Thyroid gland (tissue), 4 donors: ENCODE measurements around the gene SRPK3. TPM values are rescaled to one million over a fixed set of nuclear protein-coding genes. Genes with fewer than 3 reads are reported as not detected.

ENCODE experiments used
- DNase-seq, 2 donors: peaks; one replicate each; pipeline ENCODE4 v3.0.0-alpha.2; 2019
- H3K27ac ChIP-seq, 3 donors: fragments of 200-600 bp; sonication (generic); 1 replicate in 2 of 3; 2 replicates in 1 of 3; pipeline ENCODE4 v1.5.1; 2016 to 2019; ENCODE audit warnings: mild to moderate bottlenecking in 1 of 3, moderate library complexity in 1 of 3
- H3K27me3 ChIP-seq: fragments of 200-600 bp; sonication (generic); one replicate; pipeline ENCODE4 v1.5.1; 2019
- H3K36me3 ChIP-seq, 2 donors: fragments of 200-600 bp; sonication (generic); one replicate each; pipeline ENCODE4 v1.5.1; 2016 to 2019
- H3K4me1 ChIP-seq, 2 donors: fragments of 200-600 bp; sonication (generic); one replicate each; pipeline ENCODE4 v1.5.1; 2017 to 2019
- H3K4me3 ChIP-seq, 3 donors: fragments of 200-600 bp; sonication (generic); replicated peaks in 1 of 3; 1 replicate in 2 of 3; 2 replicates in 1 of 3; pipeline ENCODE4 v1.5.1; 2016; ENCODE audit warnings: mild to moderate bottlenecking in 1 of 3
- H3K9me3 ChIP-seq: fragments of 200-600 bp; sonication (generic); one replicate; pipeline ENCODE4 v1.5.1; 2017
- CTCF ChIP-seq, 6 experiments: fragments of 200-600 bp in 3 of 6; fragments of 450-650 bp in 3 of 6; sonication (generic) in 3 of 6; IDR thresholded peaks; one replicate each; pipeline ENCODE4 v1.5.1; 2016 to 2019; ENCODE audit warnings: antibody characterized with exemption in 6 of 6, mild to moderate bottlenecking in 2 of 6, inconsistent platforms in 1 of 6, moderate library complexity in 1 of 6
- POLR2A ChIP-seq, 2 donors: fragments of 450-650 bp; IDR thresholded peaks; one replicate each; pipeline ENCODE4 v1.6.1; 2017; ENCODE audit warnings: antibody characterized with exemption in 2 of 2, mild to moderate bottlenecking in 2 of 2, moderate library complexity in 1 of 2
- WGBS, 2 donors: methylation state at CpG; one replicate each; pipeline ENCODE4 v1.1.5; 2017; 5-methylcytosine and 5-hydroxymethylcytosine counted together
- intact Hi-C: fragments of 100-400 bp; cut with DNase I; formaldehyde crosslinking; loops from one replicate; pipeline ENCODE4 v1.15.1; 2023
- total RNA-seq, 4 donors: library from RNA; depleted of rRNA; stranded (reverse); fragments of >200 nt; gene quantifications; one replicate each; pipeline ENCODE4 v1.2.3, GENCODE V29; 2016

Gene SRPK3
- total RNA-seq, 4 donors from 2014 or later, result 0.22 TPM; not detected in 3

- 86 to 95% methylated on average over 4 to 7 of the region's 7 CpGs for WGBS, 2 donors
- H3K9me3 ChIP-seq, result no peaks in the 10 kb centered on the region
- H3K4me1 ChIP-seq, result peaks cover 0 to 4% of the 10 kb centered on the region in 2 donors
- no peak for DNase-seq
- no peak overlapping the region for H3K27ac ChIP-seq
- no peaks in the 10 kb centered on the region for H3K27me3 ChIP-seq
- intact Hi-C loops, result no loop called here
- TF ChIP-seq POLR2A (IDR thresholded peaks at IDR 0.05), result no peak
- no peak for TF ChIP-seq CTCF (IDR thresholded peaks at IDR 0.05)
- H3K4me3 ChIP-seq, result no peak overlapping the region
- peaks cover 3 to 4% of the 10 kb centered on the region in 2 donors for H3K36me3 ChIP-seq
These were observed 19.9 kb downstream of the SRPK3 start for GRCh38 chrX:153800746-153801145.

- TF ChIP-seq CTCF (IDR thresholded peaks at IDR 0.05) (no peak), POLR2A (IDR thresholded peaks at IDR 0.05) (no peak)
- WGBS, 2 donors, result no CpG with 5 or more reads among the region's 8 CpGs
These were observed 20.8 kb downstream of the SRPK3 start for GRCh38 chrX:153801669-153802068.

GRCh38 chrX:153802513-153803045 is 21.7 kb downstream of the SRPK3 start:
- DNase-seq, result no peak
- intact Hi-C loops, result no loop called here
- peaks cover 3 to 4% of the 10 kb centered on the region in 2 donors for H3K36me3 ChIP-seq
- no peak overlapping the region for H3K27ac ChIP-seq
- H3K4me1 ChIP-seq, result no peaks in the 10 kb centered on the region
- 64 to 66% methylated on average over 9 to 12 of the region's 14 CpGs for WGBS, 2 donors
- no peak overlapping the region for H3K4me3 ChIP-seq
- H3K27me3 ChIP-seq, result no peaks in the 10 kb centered on the region
- no peak for TF ChIP-seq CTCF (IDR thresholded peaks at IDR 0.05)
- TF ChIP-seq POLR2A (IDR thresholded peaks at IDR 0.05), result no peak
- H3K9me3 ChIP-seq, result no peaks in the 10 kb centered on the region

More at GRCh38 chrX:153801669-153802068, 20.8 kb downstream of the SRPK3 start:
- intact Hi-C loops, result no loop called here
- no peaks in the 10 kb centered on the region for H3K27me3 ChIP-seq
- DNase-seq, result no peak
- H3K27ac ChIP-seq, result no peak overlapping the region
- no peak overlapping the region for H3K4me3 ChIP-seq
- no peaks in the 10 kb centered on the region for H3K9me3 ChIP-seq
- H3K4me1 ChIP-seq, result no peaks in the 10 kb centered on the region
- peaks cover 3 to 4% of the 10 kb centered on the region in 2 donors for H3K36me3 ChIP-seq

GRCh38 chrX:153803211-153804099 is 22.6 kb downstream of the SRPK3 start:
- H3K9me3 ChIP-seq, result no peaks in the 10 kb centered on the region
- DNase-seq, result no peak
- 95 to 97% methylated on average over 40 to 74 of the region's 87 CpGs for WGBS, 2 donors
- no peak overlapping the region for H3K4me3 ChIP-seq
- H3K4me1 ChIP-seq, result no peaks in the 10 kb centered on the region
- no peaks in the 10 kb centered on the region for H3K27me3 ChIP-seq
- peaks cover 0 to 2% of the 10 kb centered on the region in 2 donors for H3K36me3 ChIP-seq
- intact Hi-C loops, result no loop called here
- no peak overlapping the region for H3K27ac ChIP-seq
- TF ChIP-seq CTCF (IDR thresholded peaks at IDR 0.05), result no peak

GRCh38 chrX:153804100-153804595 is 23.3 kb downstream of the SRPK3 start:
- H3K36me3 ChIP-seq, result no peaks in the 10 kb centered on the region
- no peaks in the 10 kb centered on the region for H3K27me3 ChIP-seq
- no peak overlapping the region for H3K4me3 ChIP-seq
- intact Hi-C loops, result no loop called here
- no peaks in the 10 kb centered on the region for H3K4me1 ChIP-seq
- no peak for TF ChIP-seq POLR2A (IDR thresholded peaks at IDR 0.05)
- TF ChIP-seq CTCF (IDR thresholded peaks at IDR 0.05), result no peak
- 94% methylated on average over 16 of the region's 34 CpGs; no CpG with 5 or more reads in 1 of the 2 donors for WGBS, 2 donors
- no peak overlapping the region for H3K27ac ChIP-seq
- H3K9me3 ChIP-seq, result no peaks in the 10 kb centered on the region
- no peak for DNase-seq
